Upper lobe of right lung (tissue), 1 donor: ENCODE data around the gene PIAS1. TPM values are rescaled to one million over a fixed set of nuclear protein-coding genes. Genes with fewer than 3 reads are reported as not detected.

Source experiments
- ATAC-seq: fragments of 200-7000 bp; cut with Tn5 transposase; one replicate; pipeline ENCODE4 v1.9.1; 2020; ENCODE audit warnings: mild to moderate bottlenecking, moderate library complexity
- DNase-seq: peaks from one replicate; pipeline ENCODE4 v3.0.0-alpha.2; 2020
- H3K27ac ChIP-seq: fragments of 200-600 bp; one replicate; pipeline ENCODE4 v1.8.0; 2022
- H3K27me3 ChIP-seq: fragments of 200-600 bp; one replicate; pipeline ENCODE4 v1.8.0; 2022; ENCODE audit warnings: mild to moderate bottlenecking
- H3K36me3 ChIP-seq: fragments of 200-600 bp; one replicate; pipeline ENCODE4 v1.8.0; 2022
- H3K4me1 ChIP-seq: fragments of 200-600 bp; one replicate; pipeline ENCODE4 v1.8.0; 2022
- H3K4me3 ChIP-seq: fragments of 200-600 bp; one replicate; pipeline ENCODE4 v1.8.0; 2022; ENCODE audit warnings: mild to moderate bottlenecking
- H3K9me3 ChIP-seq: fragments of 200-600 bp; one replicate; pipeline ENCODE4 v1.8.0; 2022
- CTCF ChIP-seq: fragments of 200-600 bp; IDR thresholded peaks from one replicate; pipeline ENCODE4 v1.8.0; 2022; ENCODE audit warnings: antibody characterized with exemption
- intact Hi-C: fragments of 100-400 bp; cut with DNase I; formaldehyde crosslinking; loops from one replicate; pipeline ENCODE4 v1.11.0; 2022
- total RNA-seq: library from RNA; stranded (reverse); fragmentation: NEBNext Ultra II Directional; extraction: Animal tissue kit (Norgen Biotek cat#: 25700); gene quantifications from one replicate; pipeline ENCODE4 v1.2.1, GENCODE V29; 2021
- donor health status: DM: no; HTN: yes; CAD: no; lungs with severe emphysema.

The PIAS1 gene
- total RNA-seq, 1 donor from 2014 or later = 62.0 TPM

- H3K36me3 ChIP-seq = no peaks in the 10 kb centered on the region
- peak; percentile 94 for DNase-seq
- no peaks in the 10 kb centered on the region for H3K27me3 ChIP-seq
- no peak for TF ChIP-seq CTCF
- peak within 1 kb of the TSS; percentile 83 for H3K27ac ChIP-seq
- H3K4me1 ChIP-seq = peaks cover 23% of the 10 kb centered on the region
- intact Hi-C loops = no loop called here
- H3K4me3 ChIP-seq = peak within 1 kb of the TSS; percentile 90
- H3K9me3 ChIP-seq = no peaks in the 10 kb centered on the region
- ATAC-seq = peak; percentile 96
Observed at GRCh38 chr15:68229386-68230156, 175.5 kb downstream of the PIAS1 start, which contains the start of gene CLN6. CLN6 (minus strand) TSS chr15:68229728; CDS start chr15:68229584, 144 bp downstream.

GRCh38 chr15:68230157-68231100 is 176.3 kb downstream of the PIAS1 start:
- peak overlapping the region; percentile 90 for H3K4me3 ChIP-seq
- no peak for TF ChIP-seq CTCF
- no peaks in the 10 kb centered on the region for H3K9me3 ChIP-seq
- H3K36me3 ChIP-seq = no peaks in the 10 kb centered on the region
- peaks cover 18% of the 10 kb centered on the region for H3K4me1 ChIP-seq
- H3K27ac ChIP-seq = peak overlapping the region; percentile 83
- ATAC-seq (no peak), DNase-seq (no peak)
- no peaks in the 10 kb centered on the region for H3K27me3 ChIP-seq
- intact Hi-C loops = no loop called here

- ATAC-seq = no peak
- H3K27me3 ChIP-seq = no peaks in the 10 kb centered on the region
- H3K27ac ChIP-seq = no peak overlapping the region
- no peaks in the 10 kb centered on the region for H3K9me3 ChIP-seq
- DNase-seq = no peak
- H3K4me1 ChIP-seq = peaks cover 18% of the 10 kb centered on the region
- no peak overlapping the region for H3K4me3 ChIP-seq
- intact Hi-C loops = no loop called here
- no peaks in the 10 kb centered on the region for H3K36me3 ChIP-seq
- no peak for TF ChIP-seq CTCF
Observed at GRCh38 chr15:68231102-68231818, 177.1 kb downstream of the PIAS1 start.

- ATAC-seq (peak; percentile 13), DNase-seq (no peak)
- H3K9me3 ChIP-seq = no peaks in the 10 kb centered on the region
- no peak overlapping the region for H3K4me3 ChIP-seq
- TF ChIP-seq CTCF = no peak
- no peaks in the 10 kb centered on the region for H3K27me3 ChIP-seq
- H3K27ac ChIP-seq = no peak overlapping the region
- intact Hi-C loops = no loop called here
- no peaks in the 10 kb centered on the region for H3K36me3 ChIP-seq
- peaks cover 18% of the 10 kb centered on the region for H3K4me1 ChIP-seq
Observed at GRCh38 chr15:68232449-68232848, 178.3 kb downstream of the PIAS1 start.

GRCh38 chr15:68232937-68233336 is 178.8 kb downstream of the PIAS1 start:
- no peaks in the 10 kb centered on the region for H3K27me3 ChIP-seq
- no peak overlapping the region for H3K27ac ChIP-seq
- H3K4me1 ChIP-seq = peaks cover 13% of the 10 kb centered on the region
- ATAC-seq (no peak), DNase-seq (no peak)
- H3K4me3 ChIP-seq = no peak overlapping the region
- H3K36me3 ChIP-seq = no peaks in the 10 kb centered on the region
- no peaks in the 10 kb centered on the region for H3K9me3 ChIP-seq
- intact Hi-C loops = no loop called here
- no peak for TF ChIP-seq CTCF
